GM19397 (cell line): ENCODE measurements around the gene KRT2.

Experiments used
- ATAC-seq: cut with Tn5 transposase; IDR thresholded peaks from one replicate; pipeline ENCODE4 v1.9.1; 2021; ENCODE audit warnings: mild to moderate bottlenecking, moderate library complexity; ENCODE audit not compliant: unreplicated experiment

Gene KRT2

GRCh38 chr12:52651726-52652261 is at the start of gene KRT2:
Gene KRT2, minus strand, starts transcription at chr12:52652211. Its CDS starts 69 bp downstream, at chr12:52652142.
- no peak for ATAC-seq

- no peak for ATAC-seq
Observed at GRCh38 chr12:52701281-52701680, 49.3 kb upstream of the KRT2 start.

- no peak for ATAC-seq
Observed at GRCh38 chr12:52699960-52700359, 47.9 kb upstream of the KRT2 start.

GRCh38 chr12:52699373-52699772 is 47.4 kb upstream of the KRT2 start:
- no peak for ATAC-seq

- no peak for ATAC-seq
Observed at GRCh38 chr12:52698651-52699340, 46.8 kb upstream of the KRT2 start.

- ATAC-seq = no peak
Observed at GRCh38 chr12:52697058-52697582, 45.1 kb upstream of the KRT2 start.

GRCh38 chr12:52696588-52696987 is 44.6 kb upstream of the KRT2 start:
- no peak for ATAC-seq

- ATAC-seq = no peak
Observed at GRCh38 chr12:52695039-52695438, 43.0 kb upstream of the KRT2 start.

GRCh38 chr12:52694151-52694550 is 42.1 kb upstream of the KRT2 start:
- ATAC-seq = no peak

- no peak for ATAC-seq
Observed at GRCh38 chr12:52693261-52693660, 41.2 kb upstream of the KRT2 start.

GRCh38 chr12:52692254-52692653 is 40.2 kb upstream of the KRT2 start:
- ATAC-seq = no peak

- ATAC-seq = no peak
Observed at GRCh38 chr12:52691841-52692150, 39.8 kb upstream of the KRT2 start.

GRCh38 chr12:52691076-52691840 is 39.2 kb upstream of the KRT2 start:
- no peak for ATAC-seq

- no peak for ATAC-seq
Observed at GRCh38 chr12:52690351-52691075, 38.5 kb upstream of the KRT2 start.

- no peak for ATAC-seq
Observed at GRCh38 chr12:52689936-52690335, 37.9 kb upstream of the KRT2 start.

GRCh38 chr12:52689239-52689638 is 37.2 kb upstream of the KRT2 start:
- no peak for ATAC-seq

GRCh38 chr12:52688481-52688880 is 36.5 kb upstream of the KRT2 start:
- no peak for ATAC-seq

GRCh38 chr12:52687497-52688385 is 35.7 kb upstream of the KRT2 start:
- ATAC-seq = no peak

GRCh38 chr12:52686756-52687487 is 34.9 kb upstream of the KRT2 start:
- no peak for ATAC-seq

GRCh38 chr12:52686063-52686462 is 34.1 kb upstream of the KRT2 start:
- no peak for ATAC-seq
